Activated CD4-positive, alpha-beta T cell treated with anti-CD3 and anti-CD28 coated beads for 1 hour (primary cell): Measurements from ENCODE around the gene XRCC5.
"Not testable (repeated sequence)": the region's sequence is repeated elsewhere in the genome, so short reads cannot be mapped to it uniquely, and the experiment has no call there.

Experiments used
- DNase-seq: peaks from one replicate; pipeline ENCODE4 v3.0.0-alpha.2; 2020

XRCC5 gene

GRCh38 chr2:216108967-216109921 lies at the start of gene XRCC5:
Gene XRCC5, plus strand, starts transcription at chr2:216109348. Its CDS starts 89 bp downstream, at chr2:216109437.
- DNase-seq, result peak; percentile 96

GRCh38 chr2:216064014-216064630 lies 45.0 kb upstream of the XRCC5 start:
- DNase-seq, result no peak

DNA sequence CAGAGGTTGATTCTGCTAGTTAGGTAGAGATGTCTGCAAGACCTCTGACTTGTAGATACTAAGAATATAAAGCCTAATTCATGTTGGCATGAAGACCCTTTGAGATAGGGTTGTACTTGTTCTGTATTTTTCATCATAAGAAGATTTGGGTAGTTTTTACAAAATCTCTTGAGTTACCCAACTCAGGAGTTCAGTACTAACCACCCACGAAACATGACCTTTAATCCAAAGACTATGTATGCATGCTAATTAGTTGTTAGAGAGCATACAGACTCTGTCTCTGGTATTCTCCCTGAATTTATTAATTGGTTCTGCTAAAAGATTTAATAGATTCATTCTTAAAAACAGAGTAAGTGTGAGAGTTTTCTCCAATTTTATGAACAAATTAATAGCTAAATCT lies 44.5 kb upstream of the XRCC5 start:
- no peak for DNase-seq

- no peak for DNase-seq
These were observed 42.9 kb upstream of the XRCC5 start for GRCh38 chr2:216066230-216066629.

- DNase-seq, result no peak
These were observed 40.1 kb upstream of the XRCC5 start for GRCh38 chr2:216069028-216069427.

DNA sequence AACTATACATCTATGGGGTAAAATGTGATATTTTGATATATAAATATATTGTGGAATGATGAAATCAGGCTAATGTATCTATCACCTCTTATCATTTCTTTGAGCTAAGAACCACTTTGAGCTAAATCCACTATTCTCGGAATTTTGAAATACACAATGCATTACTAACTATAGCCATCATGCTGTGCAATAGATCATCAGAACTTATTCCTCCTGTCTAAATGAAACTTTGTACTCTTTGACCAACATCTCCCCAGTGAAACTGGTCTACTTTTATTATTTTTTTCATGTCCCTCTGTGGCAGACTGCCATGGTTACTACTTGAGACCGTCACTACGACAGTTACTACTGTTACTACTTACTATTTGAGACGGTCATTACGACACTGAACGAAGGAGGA lies 39.0 kb upstream of the XRCC5 start:
- DNase-seq, result no peak

DNA sequence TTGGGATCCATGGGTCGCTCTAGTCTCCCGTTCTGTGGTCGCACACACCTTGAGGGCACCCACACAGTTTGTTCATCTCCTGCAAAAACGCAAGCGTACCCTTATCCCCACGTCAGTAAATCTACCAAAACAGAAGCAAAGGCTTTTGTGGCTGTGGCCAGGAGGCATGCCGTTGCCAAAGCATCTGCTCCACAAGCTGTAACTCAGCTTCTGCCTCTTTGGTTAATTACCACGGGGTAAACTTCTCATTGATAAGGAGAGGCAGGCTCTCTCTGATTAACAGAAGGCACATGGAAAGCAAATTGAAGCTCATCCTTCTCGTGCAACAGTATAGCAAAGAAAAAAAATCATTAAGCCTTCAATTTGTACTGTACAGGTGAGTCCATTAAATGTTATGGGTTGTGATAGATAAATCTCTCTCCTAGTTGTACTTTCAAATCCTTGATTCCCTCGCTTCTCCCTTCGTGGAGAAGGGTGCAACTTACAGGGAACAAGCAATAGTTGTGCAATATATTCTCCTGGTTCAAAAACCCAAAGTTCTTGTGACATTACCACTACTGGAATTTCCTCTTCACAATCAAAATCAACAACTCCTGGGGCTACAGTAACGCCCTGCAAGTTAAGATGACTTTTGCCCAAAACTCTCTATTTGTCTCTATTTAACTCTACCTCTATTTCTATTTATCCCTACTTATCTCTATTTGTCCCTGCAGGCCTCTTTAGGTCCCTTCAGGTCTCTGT lies 37.9 kb upstream of the XRCC5 start:
- no peak for DNase-seq

DNA sequence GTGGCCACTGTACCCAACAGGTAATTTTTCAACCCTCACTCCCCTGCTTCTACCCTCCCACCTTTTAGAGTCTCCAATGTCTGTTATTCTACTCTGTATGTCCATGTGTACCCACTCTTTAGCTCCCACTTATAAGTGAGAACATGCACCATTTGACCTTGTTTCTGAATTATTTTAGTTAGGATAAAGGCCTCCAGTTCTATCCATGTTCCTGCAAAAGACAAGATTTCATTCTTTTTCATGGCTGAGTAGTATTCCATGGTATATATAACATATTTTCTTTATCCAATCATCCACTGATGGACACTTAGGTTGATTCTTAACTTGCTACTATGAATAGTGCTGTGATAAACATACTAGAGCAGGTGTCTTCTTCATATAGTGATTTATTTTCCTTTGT lies 36.7 kb upstream of the XRCC5 start:
- DNase-seq, result no peak

GRCh38 chr2:216073773-216074172 lies 35.4 kb upstream of the XRCC5 start:
- DNase-seq, result no peak

GRCh38 chr2:216074380-216074779 lies 34.8 kb upstream of the XRCC5 start:
- no peak for DNase-seq

DNA sequence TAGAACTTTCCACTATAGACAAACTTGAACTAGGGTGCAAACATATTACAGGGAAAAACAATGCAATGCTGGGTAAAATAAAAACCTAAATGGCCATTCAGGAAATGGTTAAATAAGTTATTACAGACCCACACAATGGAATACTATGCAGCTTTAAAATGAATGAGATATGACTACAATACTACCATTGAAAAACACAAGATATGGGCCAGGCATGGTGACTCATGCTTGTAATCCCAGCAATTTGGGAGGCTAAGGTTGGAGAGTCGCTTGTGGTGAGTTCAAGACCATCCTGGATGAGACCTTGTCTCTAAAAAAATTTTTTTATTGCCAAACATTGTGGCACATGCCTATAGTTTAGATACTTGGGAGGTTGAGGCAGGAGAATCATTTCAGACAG lies 34.4 kb upstream of the XRCC5 start:
- DNase-seq, result no peak

DNA sequence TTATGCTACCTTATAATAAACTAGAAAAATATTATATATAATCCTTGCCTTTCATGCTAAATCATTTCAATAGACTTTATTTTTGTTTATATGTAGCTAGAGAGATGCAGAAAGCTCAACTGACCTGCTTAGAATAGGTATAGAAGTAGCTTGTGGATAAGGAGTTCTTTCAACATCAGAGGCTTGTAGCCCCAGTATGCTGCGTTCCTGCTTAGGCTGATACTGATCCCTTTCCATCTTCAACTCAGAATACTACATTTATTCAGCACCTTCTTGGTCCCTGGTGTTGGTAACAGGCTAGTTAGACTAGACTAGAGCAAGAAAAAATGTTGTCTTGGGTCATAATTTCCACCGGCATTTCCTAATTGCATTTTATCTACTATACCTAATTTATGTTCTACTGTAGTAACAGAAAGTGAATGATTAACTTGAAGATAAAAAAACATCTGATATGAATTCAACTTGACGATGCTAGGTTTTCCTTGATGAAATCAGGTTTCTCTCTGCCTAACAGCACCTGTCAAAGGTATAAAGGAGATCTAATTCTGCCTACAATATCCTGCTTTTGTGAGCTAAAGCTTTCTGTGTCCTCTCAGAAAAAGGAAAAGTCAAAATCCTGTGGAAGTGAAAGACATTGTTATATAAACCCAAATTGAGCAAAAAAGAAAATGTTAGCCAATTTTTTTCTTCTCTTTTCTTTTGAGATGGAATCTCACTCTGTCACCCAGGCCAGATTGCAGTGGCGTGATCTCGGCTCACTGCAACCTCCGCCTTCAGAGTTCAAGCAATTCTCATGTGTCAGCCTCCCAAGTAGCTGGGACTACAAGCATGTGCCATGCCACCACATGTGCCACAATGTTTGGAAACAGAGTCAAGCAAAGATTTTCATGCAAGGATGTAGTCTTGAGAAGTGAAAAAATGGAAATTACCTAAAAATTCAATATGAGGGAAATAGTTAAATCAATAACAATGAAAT lies 33.4 kb upstream of the XRCC5 start:
- DNase-seq, result no peak

- no peak for DNase-seq
These were observed 30.4 kb upstream of the XRCC5 start for GRCh38 chr2:216078776-216079175.

DNA sequence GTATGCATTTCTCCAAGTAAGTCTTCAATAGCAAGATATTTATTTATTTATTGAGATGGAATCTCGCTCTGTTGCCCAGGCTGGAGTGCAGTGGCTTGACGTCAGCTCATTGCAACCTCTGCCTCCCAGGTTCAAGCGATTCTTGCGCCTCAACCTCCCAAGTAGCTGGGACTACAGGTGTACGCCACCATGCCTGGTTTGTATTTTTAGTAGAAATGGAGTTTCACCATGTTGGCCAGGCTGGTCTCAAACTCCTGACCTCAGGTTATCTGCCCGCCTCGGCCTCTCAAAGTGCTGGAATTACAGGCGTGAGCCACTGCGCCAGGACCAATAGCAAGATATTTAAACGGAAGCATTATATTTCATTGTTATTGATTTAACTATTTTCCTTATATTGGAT lies 29.1 kb upstream of the XRCC5 start:
- DNase-seq, result not testable (repeated sequence)

GRCh38 chr2:216081012-216081411 lies 28.1 kb upstream of the XRCC5 start:
- DNase-seq, result no peak

- DNase-seq, result peak; percentile 59
These were observed 27.5 kb upstream of the XRCC5 start, which contains the start of the genes PECR and TMEM169 for GRCh38 chr2:216081487-216082116. Gene PECR, minus strand, starts transcription at chr2:216081809. Its CDS starts 68 bp downstream, at chr2:216081741. Gene TMEM169, plus strand, starts transcription at chr2:216081919. Its CDS starts 14,045 bp downstream, at chr2:216095964.

- DNase-seq, result no peak
These were observed 26.9 kb upstream of the XRCC5 start for GRCh38 chr2:216082117-216082711.

DNA sequence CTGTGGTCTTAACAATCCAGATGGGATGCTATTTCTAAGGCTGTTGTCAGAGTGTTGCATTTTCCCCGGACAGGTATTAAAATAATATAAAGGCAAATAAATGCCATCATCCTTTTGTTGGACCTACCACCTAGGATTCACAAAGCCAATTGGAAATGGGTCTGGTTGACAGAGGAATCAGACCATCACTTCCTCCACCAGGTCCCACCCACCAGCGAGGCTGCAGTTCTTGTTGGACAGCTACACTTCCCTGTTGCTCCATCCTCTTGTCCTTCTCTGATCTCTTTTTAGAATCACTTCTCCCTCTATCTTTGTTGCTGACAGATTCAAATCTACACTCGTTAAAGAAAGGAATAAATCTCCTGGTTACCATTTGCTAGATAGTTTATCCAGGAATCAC lies 26.3 kb upstream of the XRCC5 start:
- DNase-seq, result no peak

DNA sequence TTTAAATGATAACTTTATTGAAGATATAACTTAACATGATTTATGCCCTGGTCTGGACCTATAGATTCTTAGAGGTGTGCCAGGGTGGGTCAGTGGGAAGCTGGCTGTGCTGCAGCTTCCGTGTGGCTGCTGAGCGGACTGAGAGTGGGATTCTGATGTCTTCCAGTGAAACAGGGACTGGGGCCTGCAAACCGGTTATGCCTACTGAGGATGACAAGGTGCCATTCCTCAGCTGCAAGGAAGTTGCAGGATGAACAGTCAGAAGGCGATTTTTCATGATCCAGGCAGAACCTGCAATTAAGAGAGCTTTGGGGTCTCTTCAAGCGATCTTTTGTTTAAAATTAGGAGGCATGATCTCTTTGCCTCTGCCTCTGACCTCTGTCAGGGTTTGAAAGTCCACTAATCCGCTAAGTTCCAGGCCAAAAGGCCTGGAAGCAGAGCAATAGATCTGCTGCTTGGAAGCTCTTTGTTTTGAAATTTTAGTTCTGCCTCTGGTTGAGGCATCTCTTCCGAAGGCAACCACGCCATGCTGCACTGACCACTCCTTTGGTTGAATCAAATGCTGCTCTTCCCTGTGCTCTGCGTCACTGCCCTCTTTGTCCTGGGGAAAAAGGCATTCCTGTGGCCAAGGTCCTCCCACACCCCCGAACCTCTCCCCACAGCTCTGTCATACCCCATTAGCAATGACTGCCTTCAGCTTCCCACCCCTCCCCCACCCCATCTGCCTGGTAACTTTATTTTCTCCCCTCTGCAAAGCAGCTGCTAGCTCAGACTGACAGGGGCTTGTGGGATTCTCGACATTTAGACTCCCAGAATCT lies 25.5 kb upstream of the XRCC5 start:
- DNase-seq, result no peak

DNA sequence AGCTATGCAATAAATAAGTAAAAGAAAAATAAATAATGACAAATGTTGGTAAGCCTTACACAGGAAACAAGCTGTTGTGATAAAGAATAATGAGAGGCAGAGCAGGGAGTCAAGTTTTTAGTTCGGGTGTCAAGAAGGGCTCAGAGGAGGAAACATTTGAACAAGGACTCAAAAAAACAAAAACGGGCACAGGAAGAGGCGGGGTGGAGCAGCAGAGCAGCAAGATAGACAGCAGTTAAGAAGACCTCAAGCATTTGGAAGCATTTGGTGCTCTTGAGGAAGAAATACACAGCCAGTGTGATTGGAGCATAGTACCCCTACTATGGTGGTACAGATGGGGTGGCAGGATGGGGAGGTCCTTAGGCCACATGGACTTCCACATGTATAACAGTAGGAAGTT lies 24.6 kb upstream of the XRCC5 start:
- DNase-seq, result no peak
